Panc1 (cell line): Measurements from ENCODE around the gene SMAD7.

Source experiments
- POLR2AphosphoS5 ChIP-seq: IDR thresholded peaks from 2 replicates; pipeline ENCODE4 v1.6.1; 2012; ENCODE audit warnings: mild to moderate bottlenecking, low read depth, low read length, moderate library complexity
- SIN3A ChIP-seq: IDR thresholded peaks from 2 replicates; pipeline ENCODE4 v1.6.1; 2012; ENCODE audit warnings: low read depth, mild to moderate bottlenecking, low read length, moderate library complexity, borderline replicate concordance; ENCODE audit not compliant: insufficient read depth
- TF ChIP-seq, protein P1 (sequence below): fragments of 450-650 bp; IDR thresholded peaks from 2 replicates; pipeline ENCODE4 v1.5.1; 2017; ENCODE audit warnings: mild to moderate bottlenecking
- TF ChIP-seq, protein P2 (sequence below), 2 experiments: IDR thresholded peaks; 2 replicates each; pipeline ENCODE4 v1.6.1; 2011 to 2012; ENCODE audit warnings: low read depth in 2 of 2, control low read depth in 1 of 2, low read length in 1 of 2, mild to moderate bottlenecking in 1 of 2, moderate library complexity in 1 of 2; ENCODE audit not compliant: insufficient read depth in 1 of 2

- TF ChIP-seq, protein P1, sequence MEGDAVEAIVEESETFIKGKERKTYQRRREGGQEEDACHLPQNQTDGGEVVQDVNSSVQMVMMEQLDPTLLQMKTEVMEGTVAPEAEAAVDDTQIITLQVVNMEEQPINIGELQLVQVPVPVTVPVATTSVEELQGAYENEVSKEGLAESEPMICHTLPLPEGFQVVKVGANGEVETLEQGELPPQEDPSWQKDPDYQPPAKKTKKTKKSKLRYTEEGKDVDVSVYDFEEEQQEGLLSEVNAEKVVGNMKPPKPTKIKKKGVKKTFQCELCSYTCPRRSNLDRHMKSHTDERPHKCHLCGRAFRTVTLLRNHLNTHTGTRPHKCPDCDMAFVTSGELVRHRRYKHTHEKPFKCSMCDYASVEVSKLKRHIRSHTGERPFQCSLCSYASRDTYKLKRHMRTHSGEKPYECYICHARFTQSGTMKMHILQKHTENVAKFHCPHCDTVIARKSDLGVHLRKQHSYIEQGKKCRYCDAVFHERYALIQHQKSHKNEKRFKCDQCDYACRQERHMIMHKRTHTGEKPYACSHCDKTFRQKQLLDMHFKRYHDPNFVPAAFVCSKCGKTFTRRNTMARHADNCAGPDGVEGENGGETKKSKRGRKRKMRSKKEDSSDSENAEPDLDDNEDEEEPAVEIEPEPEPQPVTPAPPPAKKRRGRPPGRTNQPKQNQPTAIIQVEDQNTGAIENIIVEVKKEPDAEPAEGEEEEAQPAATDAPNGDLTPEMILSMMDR, result no peak
- TF ChIP-seq SIN3A, result no peak
- no peak for TF ChIP-seq POLR2AphosphoS5
- TF ChIP-seq, protein P2, sequence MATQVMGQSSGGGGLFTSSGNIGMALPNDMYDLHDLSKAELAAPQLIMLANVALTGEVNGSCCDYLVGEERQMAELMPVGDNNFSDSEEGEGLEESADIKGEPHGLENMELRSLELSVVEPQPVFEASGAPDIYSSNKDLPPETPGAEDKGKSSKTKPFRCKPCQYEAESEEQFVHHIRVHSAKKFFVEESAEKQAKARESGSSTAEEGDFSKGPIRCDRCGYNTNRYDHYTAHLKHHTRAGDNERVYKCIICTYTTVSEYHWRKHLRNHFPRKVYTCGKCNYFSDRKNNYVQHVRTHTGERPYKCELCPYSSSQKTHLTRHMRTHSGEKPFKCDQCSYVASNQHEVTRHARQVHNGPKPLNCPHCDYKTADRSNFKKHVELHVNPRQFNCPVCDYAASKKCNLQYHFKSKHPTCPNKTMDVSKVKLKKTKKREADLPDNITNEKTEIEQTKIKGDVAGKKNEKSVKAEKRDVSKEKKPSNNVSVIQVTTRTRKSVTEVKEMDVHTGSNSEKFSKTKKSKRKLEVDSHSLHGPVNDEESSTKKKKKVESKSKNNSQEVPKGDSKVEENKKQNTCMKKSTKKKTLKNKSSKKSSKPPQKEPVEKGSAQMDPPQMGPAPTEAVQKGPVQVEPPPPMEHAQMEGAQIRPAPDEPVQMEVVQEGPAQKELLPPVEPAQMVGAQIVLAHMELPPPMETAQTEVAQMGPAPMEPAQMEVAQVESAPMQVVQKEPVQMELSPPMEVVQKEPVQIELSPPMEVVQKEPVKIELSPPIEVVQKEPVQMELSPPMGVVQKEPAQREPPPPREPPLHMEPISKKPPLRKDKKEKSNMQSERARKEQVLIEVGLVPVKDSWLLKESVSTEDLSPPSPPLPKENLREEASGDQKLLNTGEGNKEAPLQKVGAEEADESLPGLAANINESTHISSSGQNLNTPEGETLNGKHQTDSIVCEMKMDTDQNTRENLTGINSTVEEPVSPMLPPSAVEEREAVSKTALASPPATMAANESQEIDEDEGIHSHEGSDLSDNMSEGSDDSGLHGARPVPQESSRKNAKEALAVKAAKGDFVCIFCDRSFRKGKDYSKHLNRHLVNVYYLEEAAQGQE (IDR thresholded peaks at IDR 0.05; ENCODE audit: insufficient read depth in 1 of 2, low read depth in 2 of 2, low read length in 1 of 2), result no peak
Measured at GRCh38 chr18:48932462-48932818, 18.3 kb downstream of the SMAD7 start.
